GM19025 (cell line): ENCODE measurements around the gene P2RY6.

Experiments used
- ATAC-seq: cut with Tn5 transposase; IDR thresholded peaks from one replicate; pipeline ENCODE4 v1.9.1; 2021; ENCODE audit warnings: mild to moderate bottlenecking, low read depth, moderate library complexity; ENCODE audit not compliant: unreplicated experiment

Gene P2RY6

DNA sequence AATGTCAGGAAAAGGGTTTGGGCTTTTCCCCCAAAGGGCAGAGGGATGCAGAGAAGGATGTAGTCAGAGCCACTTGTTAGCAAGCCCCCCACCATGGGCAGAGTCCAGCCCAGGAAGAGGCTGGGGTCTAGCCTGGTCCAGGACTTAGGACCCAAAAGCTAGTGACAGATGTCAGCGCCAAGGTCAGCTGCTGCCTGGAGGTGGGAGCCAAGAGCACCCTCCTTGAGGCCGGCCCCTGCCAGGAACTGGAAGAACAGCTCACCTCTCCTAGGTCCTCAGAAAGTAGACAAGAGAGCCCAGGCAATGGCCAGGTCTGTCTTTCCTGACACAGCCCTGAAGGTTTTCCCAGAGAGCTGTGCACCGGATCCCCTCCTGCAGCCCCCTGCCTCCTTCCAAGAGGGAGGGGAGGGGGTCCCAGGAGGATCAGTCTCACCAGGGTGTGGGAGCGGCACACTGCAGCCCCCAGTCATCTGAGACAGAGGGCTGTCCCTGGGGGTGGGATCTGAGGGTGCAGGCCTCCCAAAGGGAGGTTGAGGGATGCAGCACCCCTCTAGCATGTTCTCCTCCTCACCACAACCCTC lies 21.3 kb downstream of the P2RY6 start:
- no peak for ATAC-seq

DNA sequence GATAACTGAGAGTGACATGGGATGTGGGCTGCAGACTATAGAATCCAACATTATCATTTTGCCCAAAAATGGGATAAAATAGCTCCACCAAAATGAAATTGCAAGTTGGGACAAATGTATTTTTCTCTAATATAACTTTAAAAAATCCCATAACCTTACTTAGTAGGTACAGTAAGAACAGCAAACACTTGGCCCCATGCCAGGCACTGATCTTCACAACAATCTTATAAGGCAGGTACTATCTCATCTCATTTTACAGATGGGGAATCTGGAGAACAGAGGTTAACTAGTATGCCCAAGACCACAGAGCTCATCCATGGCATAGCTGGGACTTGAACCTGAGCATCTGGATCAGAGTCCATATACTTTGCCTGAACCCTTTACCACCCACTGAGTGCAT lies 22.5 kb downstream of the P2RY6 start:
- no peak for ATAC-seq

DNA sequence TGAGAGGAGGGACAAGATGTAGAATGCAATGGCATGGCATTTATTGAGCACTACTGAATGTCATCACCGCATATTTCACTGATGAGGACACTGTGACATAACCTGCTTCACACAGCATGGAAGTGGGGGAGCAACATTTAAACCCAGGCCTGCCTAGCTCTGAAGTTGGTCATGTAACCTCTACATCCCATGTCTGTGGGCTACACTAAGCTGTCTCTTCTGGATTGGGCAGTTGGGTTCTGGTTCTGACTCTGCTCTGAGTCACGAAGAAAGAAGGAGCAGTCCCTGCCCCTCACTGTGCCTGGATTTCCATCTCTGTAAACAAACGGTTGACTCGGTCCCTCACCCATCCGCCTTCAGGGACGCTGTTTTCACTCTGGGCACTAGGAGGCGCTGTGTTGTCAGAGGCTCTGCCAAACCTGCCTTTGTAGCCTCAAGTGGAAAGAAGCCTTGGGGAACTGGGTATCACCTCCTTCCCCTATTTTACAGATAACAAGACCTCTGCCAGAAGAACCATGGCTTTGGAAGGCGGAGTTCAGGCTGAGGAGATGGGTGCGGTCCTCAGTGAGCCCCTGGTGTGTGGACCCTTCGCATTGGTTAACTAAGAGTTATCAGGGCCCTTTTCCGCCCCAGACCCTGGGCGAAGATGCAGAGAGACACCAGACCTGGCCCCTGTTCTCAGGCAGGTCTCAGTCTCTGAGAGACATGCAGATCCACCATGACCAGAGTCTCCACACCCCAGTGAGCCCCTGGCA lies 23.3 kb downstream of the P2RY6 start:
- no peak for ATAC-seq

DNA sequence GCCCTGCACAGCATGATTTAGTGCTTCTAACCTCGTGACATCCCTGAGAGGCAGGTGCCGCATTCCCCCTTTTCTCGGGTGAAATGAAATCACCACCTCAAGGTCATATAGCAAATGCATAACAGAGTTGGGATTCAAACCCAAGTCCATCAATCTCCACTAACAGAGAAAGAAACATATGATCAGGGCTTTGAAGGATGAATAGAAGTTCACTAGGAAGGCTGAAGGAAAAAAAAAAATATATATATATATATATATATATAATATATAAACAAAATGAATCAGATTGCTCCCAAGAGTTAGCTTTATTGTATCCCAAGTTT lies 23.8 kb downstream of the P2RY6 start:
- no peak for ATAC-seq

DNA sequence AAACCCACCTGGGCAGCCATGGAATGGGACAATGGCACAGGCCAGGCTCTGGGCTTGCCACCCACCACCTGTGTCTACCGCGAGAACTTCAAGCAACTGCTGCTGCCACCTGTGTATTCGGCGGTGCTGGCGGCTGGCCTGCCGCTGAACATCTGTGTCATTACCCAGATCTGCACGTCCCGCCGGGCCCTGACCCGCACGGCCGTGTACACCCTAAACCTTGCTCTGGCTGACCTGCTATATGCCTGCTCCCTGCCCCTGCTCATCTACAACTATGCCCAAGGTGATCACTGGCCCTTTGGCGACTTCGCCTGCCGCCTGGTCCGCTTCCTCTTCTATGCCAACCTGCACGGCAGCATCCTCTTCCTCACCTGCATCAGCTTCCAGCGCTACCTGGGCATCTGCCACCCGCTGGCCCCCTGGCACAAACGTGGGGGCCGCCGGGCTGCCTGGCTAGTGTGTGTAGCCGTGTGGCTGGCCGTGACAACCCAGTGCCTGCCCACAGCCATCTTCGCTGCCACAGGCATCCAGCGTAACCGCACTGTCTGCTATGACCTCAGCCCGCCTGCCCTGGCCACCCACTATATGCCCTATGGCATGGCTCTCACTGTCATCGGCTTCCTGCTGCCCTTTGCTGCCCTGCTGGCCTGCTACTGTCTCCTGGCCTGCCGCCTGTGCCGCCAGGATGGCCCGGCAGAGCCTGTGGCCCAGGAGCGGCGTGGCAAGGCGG lies 24.5 kb downstream of the P2RY6 start:
- ATAC-seq: no peak

DNA sequence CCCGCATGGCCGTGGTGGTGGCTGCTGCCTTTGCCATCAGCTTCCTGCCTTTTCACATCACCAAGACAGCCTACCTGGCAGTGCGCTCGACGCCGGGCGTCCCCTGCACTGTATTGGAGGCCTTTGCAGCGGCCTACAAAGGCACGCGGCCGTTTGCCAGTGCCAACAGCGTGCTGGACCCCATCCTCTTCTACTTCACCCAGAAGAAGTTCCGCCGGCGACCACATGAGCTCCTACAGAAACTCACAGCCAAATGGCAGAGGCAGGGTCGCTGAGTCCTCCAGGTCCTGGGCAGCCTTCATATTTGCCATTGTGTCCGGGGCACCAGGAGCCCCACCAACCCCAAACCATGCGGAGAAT lies 25.1 kb downstream of the P2RY6 start:
- no peak for ATAC-seq

DNA sequence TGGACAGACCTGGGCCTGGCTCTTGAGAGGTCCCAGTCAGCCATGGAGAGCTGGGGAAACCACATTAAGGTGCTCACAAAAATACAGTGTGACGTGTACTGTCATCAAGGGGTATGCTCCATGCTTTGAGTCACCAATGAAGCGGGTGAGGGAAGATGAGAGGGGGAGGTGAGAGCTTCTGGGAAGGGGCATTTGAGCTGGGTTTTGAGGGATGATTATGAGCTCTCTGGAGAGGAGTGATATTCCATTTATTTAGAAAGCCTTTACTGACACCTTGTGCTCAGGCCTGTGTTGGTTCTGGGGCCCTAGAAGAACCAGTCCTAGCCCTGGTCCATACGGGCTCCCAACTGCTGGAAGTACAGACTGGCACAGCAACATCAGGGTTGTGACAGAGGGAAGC lies 25.6 kb downstream of the P2RY6 start:
- ATAC-seq: no peak

DNA sequence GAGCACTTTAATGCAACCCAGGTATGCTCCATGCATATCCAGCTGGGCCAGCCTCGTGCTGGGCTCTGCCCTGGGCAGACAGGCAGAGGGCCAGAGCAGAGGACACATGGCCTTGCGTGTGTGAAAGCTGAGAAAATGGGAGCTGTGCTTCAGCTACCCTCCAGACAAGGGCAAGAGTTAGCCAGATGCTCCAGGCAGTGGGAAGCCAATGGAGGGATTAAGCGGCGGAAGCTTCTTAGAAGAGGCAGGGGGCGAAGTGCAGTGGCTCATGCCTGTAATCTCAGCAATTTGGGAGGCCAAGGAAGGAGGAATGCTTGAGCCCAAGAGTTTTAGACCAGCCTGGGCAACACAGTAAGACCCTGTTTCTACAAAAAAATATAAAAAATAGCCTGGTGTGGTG lies 26.1 kb downstream of the P2RY6 start:
- ATAC-seq: no peak

DNA sequence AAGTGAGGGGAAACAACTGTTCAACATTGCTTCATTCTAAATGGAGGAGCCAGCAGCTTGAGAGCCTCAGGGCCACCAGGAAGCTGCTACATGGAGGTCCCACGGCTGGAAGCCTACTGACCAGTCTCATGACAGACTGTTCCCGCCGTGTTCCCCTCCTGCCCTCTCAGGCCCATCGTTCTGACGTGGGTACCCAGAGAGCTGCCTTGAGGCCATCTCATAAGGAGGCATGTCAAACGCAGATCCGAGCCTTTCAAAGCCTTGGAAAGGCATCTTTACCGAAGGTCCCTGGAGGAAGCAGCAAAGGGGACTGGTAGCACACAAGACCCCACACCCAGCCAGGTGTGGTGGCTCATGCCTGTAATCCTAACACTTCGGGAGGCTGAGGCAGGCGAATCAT lies 27.6 kb downstream of the P2RY6 start:
- no peak for ATAC-seq

DNA sequence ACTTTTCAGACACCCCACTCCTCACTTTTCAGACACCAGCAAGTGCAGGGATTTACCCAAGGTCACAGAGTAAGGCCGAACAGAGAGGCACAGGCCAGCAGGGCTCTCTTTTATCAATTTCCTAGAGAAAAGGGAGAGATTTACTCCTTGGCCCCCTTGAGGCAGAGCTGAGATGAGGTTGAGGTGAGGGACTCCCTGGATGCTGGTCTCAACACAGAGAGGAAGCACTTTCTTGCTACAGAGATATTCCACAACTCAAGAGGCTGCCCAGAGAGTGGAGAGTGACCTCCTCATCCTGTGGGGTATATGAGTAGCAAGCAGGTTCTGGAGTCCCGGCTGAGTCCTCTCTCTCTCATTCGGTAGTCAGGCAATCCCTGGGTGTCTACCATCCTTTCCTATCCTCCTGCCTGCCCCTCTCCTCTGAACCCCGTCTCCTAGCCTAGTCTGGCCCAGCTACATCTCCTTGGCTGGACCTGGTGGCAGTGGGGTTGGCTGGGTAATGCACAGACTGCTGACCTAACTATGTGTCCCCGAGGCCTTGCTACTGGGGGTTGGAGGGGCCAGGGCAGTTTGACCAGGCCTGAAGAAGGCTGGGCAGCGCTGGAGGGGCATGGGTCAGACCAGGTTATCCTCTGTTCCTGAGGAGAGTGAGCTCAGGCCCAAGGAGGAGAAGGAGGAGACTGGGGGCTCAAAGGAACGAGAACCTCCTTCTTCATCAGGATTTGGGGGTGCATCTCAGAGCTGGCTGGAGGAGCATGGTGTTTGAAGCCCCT lies 34.1 kb downstream of the P2RY6 start:
- ATAC-seq: no peak

DNA sequence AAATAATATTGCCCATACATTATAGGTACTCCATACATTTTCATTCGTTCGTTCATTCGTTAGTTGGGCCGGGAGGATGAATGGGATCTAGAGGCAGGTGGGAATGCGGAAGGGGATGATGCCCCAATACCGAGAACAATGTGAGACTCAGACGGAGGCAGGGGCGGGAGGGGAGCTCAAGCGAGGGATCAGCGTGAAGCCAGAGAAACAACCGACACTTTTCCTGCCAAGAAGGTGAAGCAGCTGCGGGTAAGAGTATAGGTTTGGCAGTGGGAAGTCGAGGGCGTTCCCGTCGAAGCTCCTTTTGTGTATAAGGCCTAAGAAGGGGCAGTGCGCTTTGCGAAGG lies 34.8 kb downstream of the P2RY6 start:
- ATAC-seq: no peak

DNA sequence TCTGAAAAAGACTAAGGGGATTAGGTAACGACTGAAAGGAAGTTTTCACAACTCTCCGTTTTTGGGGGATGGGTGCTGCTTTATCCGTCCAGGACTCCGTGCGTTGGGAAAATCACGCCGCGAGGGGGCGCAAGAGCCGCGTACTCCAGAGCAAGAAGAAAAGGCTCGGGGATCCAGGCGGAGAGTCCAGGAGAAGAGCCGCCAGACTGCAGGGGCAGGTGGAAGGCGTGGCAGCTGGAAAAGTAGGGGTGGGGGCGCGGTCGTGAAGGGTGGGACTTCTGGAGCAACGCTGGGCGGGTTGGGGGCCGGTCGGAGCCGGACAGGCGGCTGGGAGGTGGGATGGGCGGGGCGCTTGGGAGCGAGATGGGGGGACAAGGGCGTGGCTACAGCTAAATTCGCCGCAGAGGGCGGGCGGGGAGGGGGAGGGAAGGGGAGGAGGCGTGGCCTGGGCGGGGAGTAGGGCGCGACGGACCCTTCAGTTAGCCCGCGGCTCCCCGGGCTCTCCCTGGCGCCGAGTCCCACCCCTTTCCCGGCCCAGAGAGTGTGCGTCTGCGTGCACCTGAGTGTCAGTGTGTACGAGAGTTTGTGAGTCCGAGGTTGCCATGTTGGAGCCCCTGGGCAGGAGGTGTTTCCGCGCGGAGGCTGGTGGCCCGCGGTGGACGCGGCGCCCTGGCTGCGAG lies 35.3 kb downstream of the P2RY6 start:
- peak; percentile 53 for ATAC-seq

DNA sequence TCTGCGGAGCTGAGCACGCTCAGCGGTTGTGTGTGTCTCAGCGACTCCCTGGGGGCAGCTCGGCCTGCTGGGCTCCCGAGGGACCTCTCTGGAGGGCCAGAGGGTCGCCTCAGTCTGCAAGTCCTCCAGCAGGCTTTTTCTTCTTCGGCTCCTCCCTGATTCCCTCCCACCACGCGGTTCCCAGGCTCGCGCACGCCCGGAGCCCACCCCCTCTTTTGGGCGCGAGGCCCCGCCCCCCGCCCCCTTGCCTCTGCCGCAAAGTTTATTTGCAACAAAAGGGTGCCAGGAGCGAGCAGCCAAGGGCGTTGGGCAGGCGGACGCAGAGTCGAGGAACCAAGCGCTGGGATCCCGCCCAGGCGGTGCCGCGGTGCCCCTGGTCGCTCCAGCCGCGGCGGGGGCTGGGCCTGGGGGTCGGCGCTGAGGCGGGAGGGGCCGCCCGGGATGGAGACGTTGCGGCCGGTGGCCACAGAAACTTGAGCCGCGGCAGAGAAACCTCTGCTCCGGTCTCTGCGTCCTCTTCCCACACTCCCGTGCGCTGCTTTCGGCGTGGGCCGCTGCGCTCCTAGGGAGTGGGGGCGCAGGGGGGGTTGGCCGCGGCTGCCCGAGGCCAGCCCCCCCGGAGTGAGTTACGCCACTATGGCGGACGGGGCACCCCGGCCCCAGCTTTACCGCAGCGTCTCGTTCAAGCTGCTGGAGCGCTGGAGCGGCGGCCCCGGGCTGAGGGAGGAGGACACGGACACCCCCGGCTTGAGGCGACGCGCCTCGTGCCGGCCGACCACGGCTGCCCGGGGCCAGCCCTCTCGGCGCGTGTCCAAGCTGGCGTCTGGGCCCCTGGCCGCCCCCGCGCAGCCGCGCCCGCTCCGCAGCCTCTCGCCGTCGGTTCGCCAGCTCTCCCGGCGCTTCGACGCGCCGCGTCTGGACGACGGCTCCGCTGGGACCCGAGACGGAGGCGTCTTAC lies 36.1 kb downstream of the P2RY6 start, which contains the start of gene ARHGEF17:
Gene ARHGEF17, plus strand, starts transcription at position 274 of the 958 bp plus-strand sequence. Its CDS starts 363 bp downstream, at position 637.
- peak; percentile 26 for ATAC-seq

DNA sequence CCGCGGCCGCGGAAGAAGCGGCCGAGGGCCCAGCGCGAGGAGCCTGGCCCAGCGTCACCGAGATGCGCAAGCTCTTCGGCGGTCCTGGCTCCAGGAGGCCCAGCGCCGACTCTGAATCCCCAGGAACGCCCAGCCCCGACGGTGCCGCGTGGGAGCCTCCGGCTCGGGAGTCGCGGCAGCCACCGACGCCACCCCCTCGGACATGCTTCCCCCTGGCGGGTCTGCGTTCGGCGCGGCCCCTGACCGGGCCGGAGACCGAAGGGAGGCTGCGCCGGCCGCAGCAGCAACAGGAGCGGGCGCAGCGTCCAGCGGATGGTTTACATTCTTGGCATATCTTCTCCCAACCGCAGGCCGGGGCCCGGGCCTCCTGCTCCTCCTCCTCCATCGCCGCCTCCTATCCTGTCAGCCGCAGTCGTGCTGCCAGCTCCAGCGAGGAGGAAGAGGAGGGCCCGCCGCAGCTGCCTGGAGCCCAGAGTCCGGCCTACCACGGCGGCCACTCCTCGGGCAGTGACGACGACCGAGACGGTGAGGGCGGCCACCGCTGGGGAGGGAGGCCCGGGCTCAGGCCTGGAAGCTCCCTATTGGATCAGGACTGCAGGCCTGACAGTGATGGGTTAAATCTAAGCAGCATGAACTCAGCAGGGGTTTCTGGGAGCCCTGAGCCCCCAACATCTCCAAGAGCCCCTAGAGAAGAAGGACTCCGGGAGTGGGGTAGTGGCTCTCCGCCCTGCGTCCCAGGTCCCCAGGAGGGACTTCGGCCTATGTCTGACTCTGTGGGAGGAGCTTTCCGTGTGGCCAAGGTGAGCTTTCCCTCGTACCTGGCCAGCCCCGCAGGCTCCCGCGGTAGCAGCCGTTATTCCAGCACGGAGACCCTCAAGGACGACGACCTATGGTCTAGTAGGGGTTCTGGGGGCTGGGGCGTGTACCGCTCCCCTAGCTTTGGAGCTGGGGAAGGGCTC lies 37.1 kb downstream of the P2RY6 start:
- peak; percentile 8 for ATAC-seq

DNA sequence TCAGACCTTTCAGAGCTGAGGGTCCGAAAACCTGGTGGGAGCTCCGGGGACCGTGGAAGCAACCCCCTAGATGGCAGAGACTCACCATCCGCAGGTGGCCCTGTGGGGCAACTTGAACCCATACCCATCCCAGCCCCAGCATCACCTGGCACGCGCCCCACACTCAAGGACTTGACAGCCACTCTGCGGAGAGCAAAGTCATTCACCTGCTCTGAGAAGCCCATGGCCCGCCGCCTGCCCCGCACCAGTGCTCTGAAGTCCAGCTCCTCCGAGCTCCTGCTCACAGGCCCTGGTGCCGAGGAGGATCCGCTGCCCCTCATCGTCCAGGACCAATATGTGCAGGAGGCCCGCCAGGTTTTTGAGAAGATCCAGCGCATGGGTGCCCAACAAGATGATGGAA lies 37.9 kb downstream of the P2RY6 start:
- no peak for ATAC-seq

DNA sequence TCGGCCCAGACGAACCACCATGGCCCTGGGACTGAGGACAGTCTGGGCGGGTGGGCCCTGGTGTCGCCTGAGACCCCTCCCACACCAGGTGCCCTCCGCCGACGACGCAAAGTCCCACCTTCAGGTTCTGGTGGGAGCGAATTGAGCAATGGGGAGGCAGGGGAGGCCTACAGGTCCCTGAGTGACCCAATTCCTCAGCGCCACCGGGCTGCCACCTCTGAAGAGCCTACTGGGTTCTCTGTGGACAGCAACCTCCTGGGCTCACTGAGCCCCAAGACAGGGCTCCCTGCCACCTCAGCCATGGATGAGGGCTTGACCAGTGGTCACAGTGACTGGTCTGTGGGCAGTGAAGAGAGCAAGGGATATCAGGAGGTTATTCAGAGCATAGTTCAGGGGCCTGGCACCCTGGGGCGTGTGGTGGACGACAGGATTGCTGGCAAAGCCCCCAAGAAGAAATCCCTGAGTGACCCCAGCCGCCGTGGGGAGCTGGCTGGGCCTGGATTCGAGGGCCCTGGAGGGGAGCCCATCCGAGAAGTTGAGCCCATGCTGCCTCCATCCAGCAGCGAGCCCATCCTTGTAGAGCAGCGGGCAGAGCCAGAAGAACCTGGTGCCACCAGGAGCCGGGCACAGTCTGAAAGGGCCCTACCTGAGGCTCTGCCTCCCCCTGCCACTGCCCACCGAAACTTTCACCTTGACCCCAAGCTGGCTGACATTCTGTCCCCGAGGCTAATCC lies 38.7 kb downstream of the P2RY6 start:
- ATAC-seq: no peak

DNA sequence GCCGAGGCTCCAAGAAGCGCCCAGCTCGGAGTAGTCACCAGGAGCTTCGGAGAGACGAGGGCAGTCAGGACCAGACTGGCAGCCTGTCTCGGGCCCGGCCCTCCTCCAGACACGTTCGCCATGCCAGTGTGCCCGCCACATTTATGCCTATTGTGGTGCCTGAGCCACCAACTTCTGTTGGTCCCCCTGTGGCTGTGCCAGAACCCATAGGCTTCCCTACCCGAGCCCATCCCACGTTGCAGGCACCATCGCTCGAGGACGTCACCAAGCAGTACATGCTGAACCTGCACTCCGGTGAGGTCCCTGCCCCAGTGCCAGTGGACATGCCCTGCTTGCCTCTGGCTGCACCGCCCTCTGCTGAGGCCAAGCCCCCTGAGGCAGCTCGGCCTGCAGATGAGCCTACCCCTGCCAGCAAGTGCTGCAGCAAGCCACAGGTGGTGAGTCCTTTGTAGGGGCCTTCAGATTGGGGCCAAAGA lies 39.3 kb downstream of the P2RY6 start:
- ATAC-seq: no peak

DNA sequence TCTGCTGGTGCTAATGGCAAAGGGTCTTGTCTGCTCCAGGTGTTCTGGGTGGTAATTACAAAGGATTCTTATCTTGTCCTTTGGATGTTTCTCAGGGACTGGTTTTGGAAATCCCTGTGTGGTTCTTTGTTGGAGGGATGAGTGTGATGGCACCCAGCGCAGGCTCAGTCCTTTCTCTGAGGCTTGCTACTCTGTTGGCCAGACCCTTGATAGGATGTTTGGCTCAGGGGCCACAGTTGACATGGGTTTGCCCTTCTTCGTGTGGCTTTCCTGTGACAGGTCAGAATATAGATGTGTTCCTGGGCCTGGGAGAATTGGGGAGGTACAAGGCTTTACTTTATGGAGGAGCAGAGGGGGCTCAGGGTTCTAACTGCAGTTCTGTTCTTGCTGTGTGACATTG lies 39.9 kb downstream of the P2RY6 start:
- no peak for ATAC-seq
